Measurements from ENCODE around the gene B4GALT4.

The B4GALT4 gene

GRCh38 chr3:119238363-119238762 is 2.3 kb downstream of the B4GALT4 start:
- peaks cover 17 to 34% (median 26%) of the 10 kb centered on the region in 4 experiments for H3K4me1 ChIP-seq (ENCODE audit: control extremely low read depth in 1 of 4, control insufficient read depth in 4 of 4, insufficient read depth in 4 of 4, low read length in 3 of 4)
- no peaks in the 10 kb centered on the region for H3K27me3 ChIP-seq (replicated peaks in 2 of 5; ENCODE audit: control insufficient read depth in 4 of 5, insufficient read depth in 5 of 5, low read length in 4 of 5)
- H3K4me3 ChIP-seq (ENCODE audit: control insufficient read depth in 1 of 7, extremely low read depth in 1 of 7, insufficient read depth in 4 of 7, low read depth in 2 of 7, low read length in 6 of 7): peak overlapping the region in 3 of 7 experiments; percentile 17 to 30 (median 28)
- POLR2A ChIA-PET: no interaction called here
- H3K27ac ChIP-seq (ENCODE audit: insufficient read depth in 1 of 2, low read depth in 1 of 2, low read length in 2 of 2, poor library complexity in 1 of 2, severe bottlenecking in 2 of 2): no peak overlapping the region
- peak in 2 of 3 donors; percentile 50 to 53 for DNase-seq
- H3K9me3 ChIP-seq (ENCODE audit: control extremely low read depth in 1 of 5, control insufficient read depth in 4 of 5, insufficient read depth in 2 of 5, low read depth in 1 of 5, low read length in 4 of 5): no peaks in the 10 kb centered on the region
- H3K36me3 ChIP-seq (ENCODE audit: control insufficient read depth in 4 of 4, insufficient read depth in 4 of 4, low read length in 3 of 4): peaks cover 0 to 26% (median 17%) of the 10 kb centered on the region in 4 experiments
- WGBS (ENCODE audit: insufficient coverage): no CpG with 5 or more reads among the region's 4 CpGs
- CTCF ChIA-PET: interaction anchor here (1.0 kb wide), 1 partner anchor 84 kb away, joined by 4 read pairs; no protein-coding TSS in a partner anchor

- ChIA-PET POLR2A (interaction anchor here (0.7 kb wide), 1 partner anchor 56 kb away, joined by 3 read pairs; no protein-coding TSS in a partner anchor), CTCF (interaction anchor here (0.7 to 0.8 kb wide), 2 partner anchors 112 to 116 kb away, joined by 3 read pairs; no protein-coding TSS in a partner anchor)
- Histone ChIP-seq H3K36me3 (ENCODE audit: control insufficient read depth in 4 of 4, insufficient read depth in 4 of 4, low read length in 3 of 4) (peaks cover 0 to 33% (median 24%) of the 10 kb centered on the region in 4 experiments), H3K27me3 (replicated peaks in 2 of 5; ENCODE audit: control insufficient read depth in 4 of 5, insufficient read depth in 5 of 5, low read length in 4 of 5) (no peaks in the 10 kb centered on the region), H3K4me1 (ENCODE audit: control extremely low read depth in 1 of 4, control insufficient read depth in 4 of 4, insufficient read depth in 4 of 4, low read length in 3 of 4) (peaks cover 17 to 34% (median 26%) of the 10 kb centered on the region in 4 experiments), H3K4me3 (ENCODE audit: control insufficient read depth in 1 of 7, extremely low read depth in 1 of 7, insufficient read depth in 4 of 7, low read depth in 2 of 7, low read length in 6 of 7) (no peak overlapping the region), H3K9me3 (ENCODE audit: control extremely low read depth in 1 of 5, control insufficient read depth in 4 of 5, insufficient read depth in 2 of 5, low read depth in 1 of 5, low read length in 4 of 5) (no peaks in the 10 kb centered on the region), H3K27ac (ENCODE audit: insufficient read depth in 1 of 2, low read depth in 1 of 2, low read length in 2 of 2, poor library complexity in 1 of 2, severe bottlenecking in 2 of 2) (no peak overlapping the region)
- no peak for DNase-seq
Measured at GRCh38 chr3:119237299-119237698, 3.4 kb downstream of the B4GALT4 start.

GRCh38 chr3:119236756-119237155 is 3.9 kb downstream of the B4GALT4 start:
- CTCF ChIA-PET: interaction anchor here (0.8 to 1.2 kb wide), 2 partner anchors 15 to 113 kb away, joined by 3 to 6 read pairs; no protein-coding TSS in a partner anchor
- WGBS (ENCODE audit: insufficient coverage): 18% methylated on average over 4 of the region's 7 CpGs
- H3K36me3 ChIP-seq (ENCODE audit: control insufficient read depth in 4 of 4, insufficient read depth in 4 of 4, low read length in 3 of 4): peaks cover 3 to 36% (median 26%) of the 10 kb centered on the region in 4 experiments
- no peak overlapping the region for H3K4me3 ChIP-seq (ENCODE audit: control insufficient read depth in 1 of 7, extremely low read depth in 1 of 7, insufficient read depth in 4 of 7, low read depth in 2 of 7, low read length in 6 of 7)
- POLR2A ChIA-PET: no interaction called here
- peaks cover 17 to 34% (median 26%) of the 10 kb centered on the region in 4 experiments for H3K4me1 ChIP-seq (ENCODE audit: control extremely low read depth in 1 of 4, control insufficient read depth in 4 of 4, insufficient read depth in 4 of 4, low read length in 3 of 4)
- peak; percentile 29 to 59 (median 52) for DNase-seq
- H3K27ac ChIP-seq (ENCODE audit: insufficient read depth in 1 of 2, low read depth in 1 of 2, low read length in 2 of 2, poor library complexity in 1 of 2, severe bottlenecking in 2 of 2): no peak overlapping the region
- H3K27me3 ChIP-seq (replicated peaks in 2 of 5; ENCODE audit: control insufficient read depth in 4 of 5, insufficient read depth in 5 of 5, low read length in 4 of 5): no peaks in the 10 kb centered on the region
- H3K9me3 ChIP-seq (ENCODE audit: control extremely low read depth in 1 of 5, control insufficient read depth in 4 of 5, insufficient read depth in 2 of 5, low read depth in 1 of 5, low read length in 4 of 5): no peaks in the 10 kb centered on the region

GRCh38 chr3:119235151-119235550 is 5.5 kb downstream of the B4GALT4 start:
- Histone ChIP-seq H3K36me3 (ENCODE audit: control insufficient read depth in 4 of 4, insufficient read depth in 4 of 4, low read length in 3 of 4) (peaks cover 4 to 45% (median 33%) of the 10 kb centered on the region in 4 experiments), H3K4me1 (ENCODE audit: control extremely low read depth in 1 of 4, control insufficient read depth in 4 of 4, insufficient read depth in 4 of 4, low read length in 3 of 4) (peaks cover 14 to 24% (median 19%) of the 10 kb centered on the region in 4 experiments), H3K9me3 (ENCODE audit: control extremely low read depth in 1 of 5, control insufficient read depth in 4 of 5, insufficient read depth in 2 of 5, low read depth in 1 of 5, low read length in 4 of 5) (no peaks in the 10 kb centered on the region), H3K27ac (ENCODE audit: insufficient read depth in 1 of 2, low read depth in 1 of 2, low read length in 2 of 2, poor library complexity in 1 of 2, severe bottlenecking in 2 of 2) (no peak overlapping the region), H3K4me3 (ENCODE audit: control insufficient read depth in 1 of 7, extremely low read depth in 1 of 7, insufficient read depth in 4 of 7, low read depth in 2 of 7, low read length in 6 of 7) (no peak overlapping the region), H3K27me3 (replicated peaks in 2 of 5; ENCODE audit: control insufficient read depth in 4 of 5, insufficient read depth in 5 of 5, low read length in 4 of 5) (no peaks in the 10 kb centered on the region)
- CTCF ChIA-PET: no interaction called here
- WGBS (ENCODE audit: insufficient coverage): 100% methylated on average over 1 of the region's 1 CpG
- POLR2A ChIA-PET: interaction anchor here (0.9 kb wide), 1 partner anchor 117 kb away, joined by 3 read pairs; no protein-coding TSS in a partner anchor
- no peak for DNase-seq

GRCh38 chr3:119234610-119235009 is 6.1 kb downstream of the B4GALT4 start:
- H3K27ac ChIP-seq (ENCODE audit: insufficient read depth in 1 of 2, low read depth in 1 of 2, low read length in 2 of 2, poor library complexity in 1 of 2, severe bottlenecking in 2 of 2): no peak overlapping the region

GRCh38 chr3:119230745-119231144 is 9.9 kb downstream of the B4GALT4 start:
- Histone ChIP-seq H3K4me3 (ENCODE audit: control insufficient read depth in 1 of 7, extremely low read depth in 1 of 7, insufficient read depth in 4 of 7, low read depth in 2 of 7, low read length in 6 of 7) (no peak overlapping the region), H3K9me3 (ENCODE audit: control extremely low read depth in 1 of 5, control insufficient read depth in 4 of 5, insufficient read depth in 2 of 5, low read depth in 1 of 5, low read length in 4 of 5) (no peaks in the 10 kb centered on the region), H3K27me3 (replicated peaks in 2 of 5; ENCODE audit: control insufficient read depth in 4 of 5, insufficient read depth in 5 of 5, low read length in 4 of 5) (no peaks in the 10 kb centered on the region), H3K27ac (ENCODE audit: insufficient read depth in 1 of 2, low read depth in 1 of 2, low read length in 2 of 2, poor library complexity in 1 of 2, severe bottlenecking in 2 of 2) (no peak overlapping the region), H3K36me3 (ENCODE audit: control insufficient read depth in 4 of 4, insufficient read depth in 4 of 4, low read length in 3 of 4) (peaks cover 11 to 86% (median 68%) of the 10 kb centered on the region in 4 experiments), H3K4me1 (ENCODE audit: control extremely low read depth in 1 of 4, control insufficient read depth in 4 of 4, insufficient read depth in 4 of 4, low read length in 3 of 4) (no peaks in the 10 kb centered on the region)
- CTCF ChIA-PET: interaction anchor here (2.3 kb wide), 1 partner anchor 15 kb away, joined by 4 read pairs; no protein-coding TSS in a partner anchor
- POLR2A ChIA-PET: no interaction called here
- DNase-seq: no peak

More at GRCh38 chr3:119234610-119235009, 6.1 kb downstream of the B4GALT4 start:
- Histone ChIP-seq H3K4me3 (ENCODE audit: control insufficient read depth in 1 of 7, extremely low read depth in 1 of 7, insufficient read depth in 4 of 7, low read depth in 2 of 7, low read length in 6 of 7) (no peak overlapping the region), H3K36me3 (ENCODE audit: control insufficient read depth in 4 of 4, insufficient read depth in 4 of 4, low read length in 3 of 4) (peaks cover 4 to 51% (median 38%) of the 10 kb centered on the region in 4 experiments), H3K27me3 (replicated peaks in 2 of 5; ENCODE audit: control insufficient read depth in 4 of 5, insufficient read depth in 5 of 5, low read length in 4 of 5) (no peaks in the 10 kb centered on the region), H3K4me1 (ENCODE audit: control extremely low read depth in 1 of 4, control insufficient read depth in 4 of 4, insufficient read depth in 4 of 4, low read length in 3 of 4) (peaks cover 9 to 19% (median 16%) of the 10 kb centered on the region in 4 experiments), H3K9me3 (ENCODE audit: control extremely low read depth in 1 of 5, control insufficient read depth in 4 of 5, insufficient read depth in 2 of 5, low read depth in 1 of 5, low read length in 4 of 5) (no peaks in the 10 kb centered on the region)
- ChIA-PET CTCF (no interaction called here), POLR2A (interaction anchor here (0.9 kb wide), 1 partner anchor 118 kb away, joined by 3 read pairs; no protein-coding TSS in a partner anchor)
- DNase-seq: no peak
- 83% methylated on average over 1 of the region's 1 CpG for WGBS (ENCODE audit: insufficient coverage)

GRCh38 chr3:119230071-119230470 is 10.6 kb downstream of the B4GALT4 start:
- H3K27ac ChIP-seq (ENCODE audit: insufficient read depth in 1 of 2, low read depth in 1 of 2, low read length in 2 of 2, poor library complexity in 1 of 2, severe bottlenecking in 2 of 2): no peak overlapping the region

More at GRCh38 chr3:119230071-119230470, 10.6 kb downstream of the B4GALT4 start:
- Histone ChIP-seq H3K27me3 (replicated peaks in 2 of 5; ENCODE audit: control insufficient read depth in 4 of 5, insufficient read depth in 5 of 5, low read length in 4 of 5) (no peaks in the 10 kb centered on the region), H3K36me3 (ENCODE audit: control insufficient read depth in 4 of 4, insufficient read depth in 4 of 4, low read length in 3 of 4) (peaks cover 11 to 82% (median 64%) of the 10 kb centered on the region in 4 experiments), H3K4me1 (ENCODE audit: control extremely low read depth in 1 of 4, control insufficient read depth in 4 of 4, insufficient read depth in 4 of 4, low read length in 3 of 4) (no peaks in the 10 kb centered on the region), H3K4me3 (ENCODE audit: control insufficient read depth in 1 of 7, extremely low read depth in 1 of 7, insufficient read depth in 4 of 7, low read depth in 2 of 7, low read length in 6 of 7) (no peak overlapping the region), H3K9me3 (ENCODE audit: control extremely low read depth in 1 of 5, control insufficient read depth in 4 of 5, insufficient read depth in 2 of 5, low read depth in 1 of 5, low read length in 4 of 5) (no peaks in the 10 kb centered on the region)
- DNase-seq: no peak
- 94% methylated on average over 5 of the region's 7 CpGs for WGBS (ENCODE audit: insufficient coverage)
- CTCF ChIA-PET: interaction anchor here (2.3 kb wide), 1 partner anchor 16 kb away, joined by 4 read pairs; no protein-coding TSS in a partner anchor
- POLR2A ChIA-PET: no interaction called here
